GM21825 (cell line): Measurements from ENCODE around the gene PIP5KL1.

Source experiments
- ATAC-seq: cut with Tn5 transposase; IDR thresholded peaks from one replicate; pipeline ENCODE4 v1.9.1; 2021; ENCODE audit warnings: mild to moderate bottlenecking, moderate library complexity; ENCODE audit not compliant: unreplicated experiment

The PIP5KL1 gene

GRCh38 chr9:127875306-127875966, 55.1 kb downstream of the PIP5KL1 start:
- no peak for ATAC-seq

- ATAC-seq, result no peak
These were observed 56.0 kb downstream of the PIP5KL1 start for GRCh38 chr9:127874301-127875221.

- no peak for ATAC-seq
These were observed 56.7 kb downstream of the PIP5KL1 start for GRCh38 chr9:127873886-127874285.

GRCh38 chr9:127873223-127873691, 57.3 kb downstream of the PIP5KL1 start:
- ATAC-seq, result no peak

- no peak for ATAC-seq
These were observed 58.0 kb downstream of the PIP5KL1 start for GRCh38 chr9:127872369-127873222.

GRCh38 chr9:127871531-127871930, 59.0 kb downstream of the PIP5KL1 start:
- no peak for ATAC-seq

GRCh38 chr9:127870887-127871286, 59.7 kb downstream of the PIP5KL1 start:
- ATAC-seq, result no peak
